Measurements from ENCODE around the gene THAP4.

THAP4 gene, protein sequence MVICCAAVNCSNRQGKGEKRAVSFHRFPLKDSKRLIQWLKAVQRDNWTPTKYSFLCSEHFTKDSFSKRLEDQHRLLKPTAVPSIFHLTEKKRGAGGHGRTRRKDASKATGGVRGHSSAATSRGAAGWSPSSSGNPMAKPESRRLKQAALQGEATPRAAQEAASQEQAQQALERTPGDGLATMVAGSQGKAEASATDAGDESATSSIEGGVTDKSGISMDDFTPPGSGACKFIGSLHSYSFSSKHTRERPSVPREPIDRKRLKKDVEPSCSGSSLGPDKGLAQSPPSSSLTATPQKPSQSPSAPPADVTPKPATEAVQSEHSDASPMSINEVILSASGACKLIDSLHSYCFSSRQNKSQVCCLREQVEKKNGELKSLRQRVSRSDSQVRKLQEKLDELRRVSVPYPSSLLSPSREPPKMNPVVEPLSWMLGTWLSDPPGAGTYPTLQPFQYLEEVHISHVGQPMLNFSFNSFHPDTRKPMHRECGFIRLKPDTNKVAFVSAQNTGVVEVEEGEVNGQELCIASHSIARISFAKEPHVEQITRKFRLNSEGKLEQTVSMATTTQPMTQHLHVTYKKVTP

DNA sequence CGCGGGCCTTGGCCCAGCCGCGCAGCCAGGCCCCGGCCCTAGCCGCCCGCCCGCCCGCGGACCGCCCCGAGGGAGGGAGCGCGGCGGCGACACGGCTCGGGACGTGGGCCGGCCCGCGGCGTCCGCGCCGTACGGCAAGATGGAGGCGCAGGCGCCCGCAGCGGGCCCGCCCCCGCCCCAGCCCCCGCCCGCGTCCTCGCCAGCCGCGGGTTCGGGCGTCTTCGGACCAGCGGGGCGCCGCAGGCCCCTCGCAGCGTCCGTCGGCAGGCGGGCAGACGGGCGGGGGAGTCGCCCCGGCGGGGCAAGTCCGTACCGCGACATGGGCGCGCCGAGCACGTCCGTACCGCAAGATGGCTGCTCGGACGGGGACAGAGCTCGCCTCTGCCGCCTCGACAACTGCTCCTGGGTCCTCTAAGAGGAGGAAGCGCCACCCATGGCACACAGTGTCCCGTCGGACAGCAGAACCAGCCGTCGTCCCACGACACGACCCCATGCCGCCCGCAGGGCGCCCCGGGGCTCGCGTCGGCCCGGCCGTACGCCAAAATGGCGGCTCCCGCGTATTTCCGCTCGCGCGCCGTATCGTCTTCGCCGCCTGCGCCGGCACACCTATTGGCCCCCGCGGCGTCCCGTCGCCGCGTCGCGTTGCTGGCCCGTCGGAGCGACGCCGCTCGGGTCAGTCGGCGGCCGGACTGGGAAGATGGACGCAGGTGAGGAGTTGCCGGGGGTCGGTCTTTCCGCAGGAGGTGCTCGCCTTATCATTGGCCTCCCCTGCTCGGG is at the start of gene THAP4, which contains the start of gene ATG4B:
Gene THAP4, minus strand, starts transcription at position 141 of the 777 bp plus-strand sequence. CDS start 141 bp downstream, outside the sequence.
Gene ATG4B, plus strand, starts transcription at position 676 of the 777 bp plus-strand sequence. Its CDS starts 22 bp downstream, at position 698.
- in situ Hi-C loops (cut with HindIII; ENCODE audit: low sequenced_read_pairs), result no loop called here

DNA sequence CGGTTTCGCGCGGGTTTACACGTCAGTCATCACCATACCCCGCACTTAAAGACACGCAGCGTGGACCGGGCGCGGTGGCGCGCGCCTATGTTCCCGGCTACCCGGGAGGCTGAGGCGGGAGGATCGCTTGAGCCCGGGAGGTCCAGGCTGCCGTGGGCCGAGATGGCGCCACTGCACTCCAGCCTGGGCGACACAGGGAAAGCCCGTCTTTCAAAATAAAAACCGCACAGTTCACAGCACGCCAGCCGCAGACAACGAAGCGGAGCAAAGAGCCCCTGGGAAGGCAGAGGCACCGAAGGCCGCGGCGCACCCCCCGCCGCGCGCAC is 49.3 kb upstream of the THAP4 start:
- in situ Hi-C loops (cut with HindIII; ENCODE audit: low sequenced_read_pairs), result no loop called here

DNA sequence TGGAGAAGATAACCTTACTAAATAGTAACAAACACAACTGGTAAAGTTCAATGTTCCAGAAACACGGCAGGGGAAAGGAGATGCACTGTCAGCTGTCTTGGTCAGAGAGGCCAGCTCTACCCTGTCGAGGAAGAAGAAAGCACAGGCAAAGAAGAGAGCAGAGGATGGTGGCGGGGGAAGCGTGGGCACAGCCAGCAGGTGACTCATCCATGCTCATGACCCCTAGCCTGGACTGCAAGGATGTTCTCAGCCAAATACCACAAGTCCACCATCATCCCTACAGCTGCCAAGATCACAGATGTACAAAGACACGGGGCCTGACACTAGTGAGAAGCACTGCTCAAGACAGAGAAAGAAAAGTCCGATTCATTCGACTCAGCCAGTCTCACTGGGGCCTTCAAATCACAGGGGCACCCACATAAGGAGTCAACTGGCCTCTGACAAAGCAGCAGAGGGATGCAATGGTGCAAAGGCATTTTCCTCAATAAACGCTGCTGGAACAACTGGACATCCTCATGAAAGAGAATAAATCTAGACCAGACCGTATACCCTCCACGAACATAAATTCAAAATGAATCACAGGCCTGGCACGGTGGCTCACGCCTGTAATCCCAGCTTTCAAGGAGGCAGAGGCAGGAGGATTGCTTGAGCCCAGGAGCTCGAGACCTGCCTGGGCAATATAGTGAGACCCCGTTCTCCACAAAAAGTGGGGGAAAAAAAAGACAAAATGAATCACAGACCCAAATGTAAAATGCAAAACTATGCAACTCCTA is 44.1 kb upstream of the THAP4 start:
- in situ Hi-C loops (cut with HindIII; ENCODE audit: low sequenced_read_pairs), result no loop called here

DNA sequence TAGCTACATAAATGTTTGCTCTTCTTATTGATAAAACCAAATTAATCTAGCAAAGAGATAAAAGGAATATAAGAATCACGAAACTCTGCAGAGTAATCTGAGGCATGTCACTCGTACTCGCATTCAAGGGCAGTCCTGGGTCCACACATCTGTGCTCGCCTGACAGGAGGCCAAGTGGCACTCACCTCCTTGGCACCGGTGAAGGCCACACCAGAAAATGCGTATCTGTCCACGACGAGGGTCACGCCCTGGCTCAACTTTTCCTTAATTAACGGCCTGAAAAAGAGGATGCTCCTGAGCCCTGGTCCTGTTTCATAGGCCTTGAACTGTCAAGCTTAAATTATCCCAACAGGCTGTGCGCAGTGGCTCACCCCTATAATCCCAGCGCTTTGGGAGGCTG is 43.1 kb upstream of the THAP4 start:
- in situ Hi-C loops (cut with HindIII; ENCODE audit: low sequenced_read_pairs), result no loop called here

DNA sequence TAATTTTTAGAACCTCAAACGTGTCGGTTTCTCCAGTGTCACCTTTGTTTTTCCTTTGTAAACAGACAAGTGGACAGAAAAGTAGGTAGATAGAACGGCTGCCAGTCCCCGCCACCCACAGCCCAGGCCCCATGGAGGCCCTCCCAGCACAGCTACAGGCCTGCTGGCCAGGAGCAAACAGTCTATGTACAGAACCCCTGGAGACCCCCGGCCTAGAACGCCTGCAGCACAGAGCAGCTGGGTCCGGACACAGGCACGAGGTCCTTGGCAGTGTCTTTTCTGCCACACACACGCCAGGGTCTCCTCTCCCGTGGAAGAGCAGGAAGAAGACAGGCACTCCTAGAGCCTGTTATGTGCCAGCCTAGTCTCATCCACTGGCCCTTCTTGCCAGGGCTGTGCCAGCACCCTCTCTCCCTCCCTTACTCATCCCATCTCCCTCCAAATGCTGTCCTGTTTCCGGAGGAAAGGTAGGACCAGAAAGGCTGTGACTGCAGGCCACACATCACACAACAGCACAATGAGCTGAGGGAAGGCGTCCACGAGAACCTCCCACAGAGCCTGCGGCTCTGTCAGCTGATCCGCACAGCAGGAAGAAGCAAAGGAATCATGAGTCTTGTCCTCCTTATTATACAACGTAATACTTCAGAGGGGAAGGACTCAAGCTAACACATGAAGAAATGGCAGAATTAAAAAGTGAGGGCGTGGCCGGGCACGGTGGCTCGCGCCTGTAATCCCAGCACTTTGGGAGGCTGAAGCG is 42.0 kb upstream of the THAP4 start:
- in situ Hi-C loops (cut with HindIII; ENCODE audit: low sequenced_read_pairs), result no loop called here

DNA sequence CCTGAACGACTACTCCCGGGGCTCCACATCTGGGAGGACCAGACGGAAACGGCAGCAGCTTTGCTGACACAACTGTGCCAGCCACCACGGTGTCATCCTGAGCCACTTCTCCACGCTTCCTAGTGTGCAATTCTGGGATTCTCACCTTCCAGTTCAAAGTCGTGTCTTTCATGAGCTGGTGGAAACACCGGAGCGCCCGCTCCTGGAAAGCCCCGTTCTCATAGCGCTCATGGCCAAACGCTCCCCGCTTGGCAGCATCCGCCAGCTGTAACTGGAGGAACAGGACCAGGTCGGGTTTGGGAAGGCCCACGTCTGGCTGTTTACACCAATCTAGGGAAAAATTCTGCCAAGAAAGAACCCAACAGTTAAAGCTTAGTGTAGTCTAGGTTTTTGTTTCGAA is 41.3 kb upstream of the THAP4 start:
- in situ Hi-C loops (cut with HindIII; ENCODE audit: low sequenced_read_pairs), result no loop called here

DNA sequence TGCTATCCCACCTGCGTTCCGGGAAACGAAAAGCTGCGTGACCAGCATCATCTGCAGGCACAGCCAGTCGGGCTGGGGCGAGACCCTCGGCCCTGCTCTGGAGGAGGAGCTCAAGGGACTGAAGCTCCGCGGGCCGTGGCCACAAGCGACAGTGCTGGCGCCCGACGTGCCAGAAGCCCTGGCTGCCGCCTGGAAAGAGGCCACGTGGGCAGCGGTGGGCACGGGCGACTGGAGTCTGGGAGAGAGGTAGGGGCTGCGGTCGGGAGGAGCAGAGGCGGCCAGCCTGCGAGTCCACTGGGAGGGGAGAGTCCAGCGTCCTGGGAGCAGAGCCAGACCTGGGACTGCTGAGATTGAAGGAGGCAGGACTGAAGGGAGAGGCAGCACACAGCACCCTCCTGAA is 40.4 kb upstream of the THAP4 start:
- in situ Hi-C loops (cut with HindIII; ENCODE audit: low sequenced_read_pairs), result no loop called here

DNA sequence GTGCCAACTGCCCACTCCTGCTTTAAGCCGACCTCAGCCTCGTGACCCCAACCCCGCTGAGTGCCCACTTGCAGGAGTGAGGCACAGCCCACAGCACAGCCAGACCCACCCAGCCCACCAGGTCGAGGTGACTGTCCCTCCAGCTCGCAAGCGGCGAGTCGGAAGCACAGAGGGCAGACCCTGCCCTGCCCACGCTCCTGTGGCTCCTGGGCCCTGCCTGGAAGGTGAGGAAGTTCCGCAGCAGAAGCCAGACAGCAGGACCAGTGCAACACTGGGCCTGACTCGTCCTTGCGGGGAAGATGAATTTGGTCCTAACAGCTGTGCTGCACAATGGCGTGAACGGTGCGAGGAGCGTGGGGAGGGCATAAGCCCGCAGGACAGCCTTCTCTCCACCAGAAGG is 39.7 kb upstream of the THAP4 start:
- in situ Hi-C loops (cut with HindIII; ENCODE audit: low sequenced_read_pairs), result no loop called here

DNA sequence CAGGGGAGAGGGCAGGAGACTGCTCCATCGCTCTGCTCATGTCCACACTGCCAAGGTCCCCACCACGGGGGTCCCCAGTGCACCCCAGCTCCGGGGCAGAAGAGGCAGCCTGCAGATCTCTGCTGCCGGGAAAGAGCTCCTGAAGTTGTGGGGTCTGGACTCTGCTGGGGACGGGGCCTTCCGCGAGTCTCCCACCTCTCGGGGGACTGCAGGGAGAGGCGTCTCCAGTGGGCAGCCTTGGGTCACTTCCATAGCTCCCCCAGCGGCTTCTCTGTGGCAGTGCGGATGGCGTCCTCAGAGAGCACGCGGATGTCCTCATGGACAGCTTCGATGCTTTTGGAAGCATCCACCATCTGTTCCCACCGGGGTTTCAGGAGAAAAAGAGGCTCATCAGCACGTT is 38.9 kb upstream of the THAP4 start:
- in situ Hi-C loops (cut with HindIII; ENCODE audit: low sequenced_read_pairs), result no loop called here

DNA sequence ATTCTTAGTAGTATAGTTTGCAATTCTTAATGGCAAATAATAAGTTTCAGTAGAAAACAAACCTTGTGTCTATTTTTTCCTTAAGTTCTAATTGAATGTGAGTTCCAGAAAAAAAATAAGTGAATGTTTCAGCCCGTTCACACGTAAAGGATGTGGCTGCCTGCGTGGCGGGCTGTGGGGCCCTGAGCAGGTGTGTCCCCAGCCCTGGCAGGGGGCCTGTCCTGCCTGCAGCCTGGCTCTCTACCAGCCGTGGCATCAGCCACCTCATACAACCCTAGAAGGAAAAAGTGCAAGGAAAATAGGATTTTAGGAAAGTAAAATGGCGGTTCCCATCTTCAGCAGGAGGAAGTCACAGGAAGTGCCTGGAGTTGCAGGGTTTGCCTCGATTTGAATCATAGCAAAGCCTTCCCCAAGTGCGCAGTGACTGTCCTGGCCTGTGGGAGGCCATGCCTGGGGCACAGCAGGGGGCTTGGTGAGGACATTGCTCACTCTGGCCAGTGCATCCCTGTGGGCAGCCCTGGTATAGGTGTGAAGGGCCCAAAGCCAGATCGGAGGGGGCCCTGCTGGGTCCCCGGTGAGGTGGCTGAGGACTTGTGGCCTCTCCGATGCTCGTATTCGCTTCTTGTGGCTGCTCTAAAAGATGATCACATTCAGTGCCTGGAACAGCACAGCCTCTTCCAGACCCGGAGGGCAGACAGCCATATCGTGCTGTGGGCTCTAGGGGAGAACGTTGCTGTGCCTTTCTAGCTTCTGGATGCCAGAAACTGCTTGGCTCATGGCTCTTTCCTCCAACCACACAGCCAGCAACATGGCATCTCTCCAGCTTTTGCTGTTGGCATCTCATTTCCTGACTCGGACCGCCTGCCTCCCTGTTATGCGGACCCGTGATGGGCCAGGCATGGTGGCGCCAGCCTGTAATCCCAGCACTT is 37.1 kb upstream of the THAP4 start:
- in situ Hi-C loops (cut with HindIII; ENCODE audit: low sequenced_read_pairs), result loop anchor here (5.0 kb wide), 1 partner anchor 67 kb away; no protein-coding TSS in a partner anchor

DNA sequence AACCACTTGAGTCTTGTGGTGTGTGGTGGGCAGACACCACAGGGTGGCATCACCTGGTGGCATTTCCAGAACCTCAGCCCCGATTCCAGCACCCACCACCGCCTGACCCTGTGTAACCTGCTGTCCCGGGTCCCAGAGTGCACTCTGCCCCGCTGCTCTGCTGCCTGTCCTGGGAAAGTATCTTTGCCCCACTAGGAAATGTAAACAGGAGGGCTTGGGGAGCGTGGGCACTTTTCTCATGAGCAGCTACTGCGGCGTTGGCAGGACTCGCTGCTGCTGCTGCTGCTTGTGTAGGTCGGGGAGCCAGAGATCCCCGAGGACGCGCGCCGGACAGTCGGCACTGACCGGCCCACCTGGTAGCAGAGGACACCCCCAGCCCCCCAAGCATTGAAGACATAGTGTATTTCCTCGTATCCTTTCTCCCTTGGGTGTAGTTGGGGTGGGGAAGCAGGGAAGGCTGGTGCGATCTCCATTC is 36.3 kb upstream of the THAP4 start:
- in situ Hi-C loops (cut with HindIII; ENCODE audit: low sequenced_read_pairs), result loop anchor here (5.0 kb wide), 1 partner anchor 66 kb away; no protein-coding TSS in a partner anchor

DNA sequence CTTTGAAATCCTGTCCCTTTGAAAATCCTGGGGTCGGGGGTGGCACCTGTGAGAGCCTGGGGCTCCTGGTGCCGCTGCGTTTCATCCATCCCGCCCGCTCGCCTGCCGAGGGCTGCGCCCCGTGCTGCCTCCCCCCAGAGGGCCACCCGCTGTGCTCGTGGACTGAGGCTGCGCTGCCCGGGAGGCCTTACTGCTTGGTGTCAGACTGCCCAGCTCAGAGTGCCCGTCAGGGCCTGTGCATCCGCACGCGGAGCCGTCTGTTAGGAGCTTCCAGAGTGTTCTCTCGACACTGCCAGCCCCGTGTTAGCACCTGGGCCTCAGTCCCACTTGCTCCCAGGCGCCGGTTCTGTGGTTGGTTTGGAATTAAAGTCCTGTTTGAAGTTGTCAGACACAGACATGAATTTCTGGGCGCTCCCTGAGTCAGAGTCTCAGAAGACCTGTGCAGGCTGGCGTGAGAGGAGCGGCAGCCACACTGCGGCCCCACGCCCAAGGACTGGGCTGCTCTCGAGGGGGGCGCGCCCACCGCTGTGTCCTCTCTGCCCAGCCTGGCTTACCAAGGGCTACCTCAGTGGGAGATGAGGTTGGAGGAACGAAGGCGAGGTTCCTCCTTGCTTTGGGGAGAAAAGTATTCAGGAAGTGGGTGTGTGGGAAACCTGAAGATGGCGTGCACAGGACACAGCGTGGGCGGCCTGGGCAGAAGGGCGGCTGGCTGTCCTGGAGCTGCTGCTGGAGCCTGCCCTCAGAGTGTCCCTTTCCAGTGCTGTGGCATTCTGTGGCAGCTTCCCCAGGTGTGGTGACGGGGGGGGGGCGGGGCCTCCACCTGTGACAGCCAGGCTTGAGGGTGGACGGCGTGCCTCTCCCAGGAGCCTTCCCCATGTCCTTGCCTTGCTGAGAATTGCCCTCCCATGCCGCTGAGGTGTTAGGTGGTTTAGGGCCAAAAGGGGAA is 35.6 kb upstream of the THAP4 start:
- in situ Hi-C loops (cut with HindIII; ENCODE audit: low sequenced_read_pairs), result loop anchor here (5.0 kb wide), 1 partner anchor 65 kb away; no protein-coding TSS in a partner anchor

DNA sequence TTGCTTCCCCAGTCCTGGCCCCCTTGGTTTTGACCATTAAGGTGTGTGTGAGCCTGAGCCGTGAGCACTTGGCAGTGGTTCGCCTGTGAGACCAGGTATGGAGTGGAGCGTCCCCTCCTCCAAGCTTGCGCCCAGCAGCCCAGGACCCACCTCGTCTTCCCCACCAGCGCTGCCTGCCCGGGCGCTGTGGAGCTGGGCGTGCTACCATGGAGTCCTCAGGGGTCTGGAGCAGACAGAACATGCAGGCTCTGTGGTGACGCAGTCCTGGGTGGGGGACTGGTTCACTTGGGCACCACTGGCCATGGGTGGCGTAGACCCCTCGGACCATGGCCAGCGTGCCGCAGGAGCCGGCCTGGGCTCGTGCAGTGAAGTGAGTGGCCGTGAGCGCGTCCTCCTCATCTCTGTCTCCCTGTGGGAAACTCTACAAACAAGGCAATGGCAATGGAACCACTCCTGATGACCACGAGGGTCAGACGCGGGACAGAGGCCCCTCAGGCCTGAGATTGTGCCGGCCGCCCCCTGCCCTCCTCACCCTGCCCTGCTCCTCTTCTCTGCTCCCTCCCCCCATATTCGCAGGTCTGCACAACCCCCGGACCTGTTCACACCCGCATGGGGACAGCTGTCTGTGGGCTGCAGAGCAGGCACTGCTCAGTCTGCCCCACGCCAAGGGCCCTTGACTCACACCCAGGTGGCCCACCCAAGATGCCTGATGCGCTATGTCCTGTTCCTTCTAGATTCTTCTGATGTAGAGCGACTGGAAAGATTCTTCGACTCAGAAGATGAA is 34.7 kb upstream of the THAP4 start:
- in situ Hi-C loops (cut with HindIII; ENCODE audit: low sequenced_read_pairs), result loop anchor here (5.0 kb wide), 1 partner anchor 64 kb away; no protein-coding TSS in a partner anchor

DNA sequence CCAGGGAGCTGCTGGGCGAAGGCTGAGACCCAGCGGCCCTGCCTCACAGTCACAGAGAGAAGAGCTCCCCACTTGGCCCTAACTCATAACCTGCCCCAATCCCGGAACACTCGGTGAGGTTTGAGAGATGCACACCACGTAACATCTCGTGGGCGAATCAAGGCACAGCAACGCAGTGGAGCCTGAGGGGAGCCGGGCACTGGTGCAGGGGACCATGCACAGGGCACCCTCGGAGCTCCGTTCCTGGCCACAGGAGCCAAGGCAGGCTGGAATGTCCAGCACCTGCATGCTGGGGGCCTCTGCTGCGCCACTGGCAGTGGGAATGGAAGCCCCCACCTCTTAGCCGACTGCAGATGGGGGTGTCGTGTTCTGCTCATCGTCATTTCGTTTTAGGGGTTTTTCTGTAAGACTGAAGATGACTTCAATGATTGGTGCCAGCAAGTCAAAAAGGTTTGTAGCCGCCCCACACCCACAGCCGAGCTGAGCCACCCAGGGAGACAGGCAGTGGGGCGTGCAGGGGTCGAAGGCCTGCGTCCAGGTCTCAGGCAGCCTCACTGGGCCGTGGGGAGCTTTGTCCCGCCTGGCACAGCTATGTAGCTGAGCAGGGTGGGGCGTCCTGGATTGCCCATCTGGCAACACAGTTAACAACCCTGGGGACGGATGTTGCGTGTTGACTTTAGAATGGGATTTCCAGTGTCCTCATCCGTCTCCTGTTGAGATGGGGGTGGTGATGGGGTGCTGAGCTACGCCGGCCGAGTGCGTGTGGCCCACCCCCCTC is 33.6 kb upstream of the THAP4 start:
- in situ Hi-C loops (cut with HindIII; ENCODE audit: low sequenced_read_pairs), result loop anchor here (5.0 kb wide), 1 partner anchor 63 kb away; no protein-coding TSS in a partner anchor

DNA sequence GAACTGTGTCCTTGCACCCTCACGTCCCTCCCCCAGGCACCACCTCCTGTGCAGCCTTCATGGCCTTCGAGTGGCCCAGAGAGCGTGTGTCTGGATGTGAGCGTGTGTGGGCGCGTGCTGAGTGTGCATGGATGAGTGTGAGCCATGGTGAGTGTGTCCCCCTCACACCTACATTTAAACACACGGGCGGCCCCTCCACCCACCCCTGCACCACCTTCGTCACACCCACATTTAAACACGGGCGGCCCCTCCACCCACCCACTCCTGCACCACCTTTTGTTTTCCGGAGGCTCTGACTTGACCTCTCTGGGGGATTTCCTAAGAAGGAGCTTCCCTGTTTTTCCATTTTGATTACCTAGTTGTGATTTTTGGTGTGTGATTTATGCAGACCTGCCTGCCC is 31.9 kb upstream of the THAP4 start:
- in situ Hi-C loops (cut with HindIII; ENCODE audit: low sequenced_read_pairs), result loop anchor here (5.0 kb wide), 1 partner anchor 53 kb away; no protein-coding TSS in a partner anchor

DNA sequence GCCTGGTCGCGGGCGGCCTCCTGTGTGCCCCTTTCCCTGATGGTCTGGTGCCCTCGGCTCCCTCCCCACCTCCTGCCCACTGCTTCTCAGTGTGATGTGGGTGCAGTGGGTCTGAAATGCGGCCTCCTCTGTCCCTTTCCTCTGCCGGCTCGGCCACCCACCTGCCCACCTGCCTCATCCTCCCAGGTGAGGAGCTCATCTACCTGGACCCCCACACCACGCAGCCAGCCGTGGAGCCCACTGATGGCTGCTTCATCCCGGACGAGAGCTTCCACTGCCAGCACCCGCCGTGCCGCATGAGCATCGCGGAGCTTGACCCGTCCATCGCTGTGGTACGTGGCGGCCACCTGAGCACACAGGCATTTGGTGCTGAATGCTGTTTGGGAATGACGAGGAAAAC is 31.4 kb upstream of the THAP4 start:
- in situ Hi-C loops (cut with HindIII; ENCODE audit: low sequenced_read_pairs), result loop anchor here (5.0 kb wide), 1 partner anchor 54 kb away; no protein-coding TSS in a partner anchor
